T-helper 22 cell (primary cell): ENCODE data around the gene NGF.

Source experiments
- DNase-seq: peaks from one replicate; pipeline ENCODE4 v3.0.0-alpha.2; 2020; ENCODE audit warnings: low read depth

Gene NGF

GRCh38 chr1:115308969-115309368 is 29.1 kb downstream of the NGF start:
- no peak for DNase-seq

DNA sequence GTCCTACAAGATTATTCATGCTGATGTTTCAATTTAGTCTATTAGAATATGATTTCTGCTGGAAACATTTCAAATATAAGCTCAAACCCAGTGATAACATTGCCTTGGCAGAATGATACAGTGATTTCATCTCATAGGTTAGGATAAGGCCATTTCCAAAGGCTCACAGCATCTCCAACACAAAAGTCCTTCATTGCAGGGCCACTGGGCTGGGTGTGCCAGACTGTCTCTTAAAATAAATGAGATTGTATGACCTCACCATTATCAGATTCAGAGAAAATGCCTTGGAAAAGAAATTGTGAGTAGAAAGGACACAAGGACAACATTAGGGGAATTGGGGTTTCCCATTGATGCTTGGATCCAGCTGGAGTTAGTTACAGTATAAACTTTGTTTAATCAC is 30.4 kb downstream of the NGF start:
- DNase-seq, result no peak

- no peak for DNase-seq
These were observed 31.9 kb downstream of the NGF start for GRCh38 chr1:115306146-115306545.

DNA sequence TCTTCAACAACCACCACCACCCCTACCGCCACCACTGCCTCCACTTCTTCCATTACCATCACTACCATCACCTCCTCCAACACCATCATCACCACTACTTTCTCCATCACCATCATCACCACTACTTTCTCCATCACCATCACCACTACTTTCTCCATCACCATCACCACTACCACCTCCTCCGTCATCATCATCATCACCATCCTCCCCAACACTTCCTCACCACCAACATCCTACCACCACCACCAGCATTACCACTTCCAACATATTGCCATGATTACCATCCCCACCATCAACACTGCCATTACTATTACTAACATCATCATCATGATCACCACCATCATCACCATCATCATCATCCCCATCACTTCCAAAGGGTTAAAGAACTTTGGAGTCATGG is 34.7 kb downstream of the NGF start:
- no peak for DNase-seq

GRCh38 chr1:115302390-115302961 is 35.6 kb downstream of the NGF start:
- no peak for DNase-seq

DNA sequence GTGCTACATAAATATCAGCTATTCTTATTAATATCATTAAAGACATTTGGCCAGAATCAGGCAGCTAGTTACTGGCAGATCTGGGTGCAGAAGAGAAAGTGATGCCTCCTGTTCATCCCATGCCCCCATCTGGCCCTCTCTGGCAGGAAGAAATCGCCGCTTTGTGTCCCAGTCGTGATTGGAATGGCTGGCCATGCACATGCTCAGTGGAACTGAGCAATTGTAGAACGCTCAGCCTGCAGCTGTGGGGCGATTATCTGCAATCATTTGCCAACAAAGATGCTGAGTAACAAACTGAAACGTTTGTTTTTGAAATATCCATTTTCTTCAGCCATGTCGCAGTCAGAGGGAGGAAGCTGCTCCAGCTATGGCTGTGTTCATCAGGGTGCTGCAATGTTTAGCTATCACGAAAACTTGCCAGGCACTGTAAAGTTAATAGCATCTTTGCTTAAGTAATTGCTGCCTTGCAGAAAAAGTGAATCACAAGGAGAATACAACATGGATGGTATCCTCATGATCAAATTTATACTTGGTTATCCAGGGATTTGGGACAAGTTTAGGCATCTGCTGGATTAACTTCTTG is 36.5 kb downstream of the NGF start:
- DNase-seq, result no peak

GRCh38 chr1:115300087-115300876 is 37.8 kb downstream of the NGF start:
- no peak for DNase-seq

DNA sequence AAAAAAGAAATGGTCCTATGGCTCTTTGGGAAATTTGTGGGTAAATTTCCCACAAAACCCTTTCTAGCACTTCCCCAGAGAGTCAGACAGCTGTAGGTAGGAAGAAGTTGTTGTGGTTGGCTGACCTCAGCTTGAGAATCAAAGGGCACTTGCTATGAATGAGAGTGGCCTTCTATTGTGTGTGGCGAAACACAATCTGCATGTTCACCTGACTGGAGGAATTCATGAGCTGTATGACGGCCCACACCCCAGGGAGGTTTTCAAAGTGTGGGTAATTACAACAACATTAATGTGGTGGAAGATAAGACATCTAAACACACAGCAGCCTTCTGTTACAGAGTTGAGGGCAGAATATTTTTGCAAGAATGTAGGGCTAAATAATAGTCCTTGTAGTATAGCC is 38.8 kb downstream of the NGF start:
- DNase-seq, result no peak

GRCh38 chr1:115296981-115297380 is 41.1 kb downstream of the NGF start:
- no peak for DNase-seq

DNA sequence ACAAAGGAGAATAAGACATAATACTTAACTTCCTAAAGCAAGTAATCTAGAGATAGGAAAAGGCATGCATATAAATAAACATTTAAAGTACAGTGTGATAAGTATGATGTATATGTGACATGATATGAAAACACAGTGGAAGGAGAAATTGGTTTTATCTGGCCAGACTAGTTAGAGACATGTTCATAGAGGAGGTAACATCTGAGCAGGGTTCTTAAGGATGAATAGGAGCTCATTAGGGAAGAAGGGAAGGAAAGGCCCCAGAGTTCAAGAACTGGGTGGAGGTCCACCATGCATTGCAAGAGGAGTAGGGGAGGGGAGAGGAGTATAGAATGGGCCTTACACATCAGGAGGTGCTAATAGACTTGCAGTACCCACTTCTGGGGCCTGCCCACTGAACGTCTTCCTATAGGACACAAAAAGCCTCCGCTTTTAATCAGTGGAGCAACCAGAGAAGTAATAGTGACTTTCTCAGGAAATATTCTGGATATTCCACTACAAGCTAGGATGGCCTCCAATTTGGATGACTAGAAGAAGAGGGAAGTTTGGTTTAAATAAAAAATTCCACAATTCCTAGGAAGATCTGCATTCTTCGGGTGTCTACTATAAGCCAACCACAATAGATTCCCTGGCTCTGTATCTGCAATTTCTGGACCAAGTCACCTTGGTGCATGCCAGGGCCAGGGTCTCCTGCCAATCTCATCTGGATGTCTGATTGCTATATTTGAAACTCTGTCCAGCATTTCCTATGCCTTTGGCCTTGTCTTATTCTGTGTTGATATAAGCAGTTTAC is 41.9 kb downstream of the NGF start:
- no peak for DNase-seq

GRCh38 chr1:115293899-115294298 is 44.1 kb downstream of the NGF start:
- no peak for DNase-seq

- no peak for DNase-seq
These were observed 45.0 kb downstream of the NGF start for GRCh38 chr1:115293006-115293405.

DNA sequence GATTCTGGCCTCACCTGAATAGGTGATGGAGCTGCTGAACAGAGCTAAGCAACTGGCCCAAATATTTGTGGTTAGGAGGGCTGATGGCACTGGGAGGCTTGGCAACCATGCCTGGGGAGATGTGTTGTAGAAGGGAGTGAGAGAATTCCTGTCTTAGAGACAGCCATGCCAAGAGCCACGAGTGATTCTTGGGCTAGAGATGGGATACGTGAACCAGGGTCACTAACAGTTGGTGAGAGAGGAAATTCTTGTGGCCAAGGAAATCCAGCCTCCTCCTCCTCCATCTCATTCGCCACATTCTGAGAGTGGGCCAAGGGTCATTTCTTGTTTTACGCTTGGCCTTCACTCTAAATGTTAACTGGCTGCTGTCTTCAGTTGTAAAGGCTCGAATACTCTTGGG is 46.3 kb downstream of the NGF start:
- DNase-seq, result no peak

DNA sequence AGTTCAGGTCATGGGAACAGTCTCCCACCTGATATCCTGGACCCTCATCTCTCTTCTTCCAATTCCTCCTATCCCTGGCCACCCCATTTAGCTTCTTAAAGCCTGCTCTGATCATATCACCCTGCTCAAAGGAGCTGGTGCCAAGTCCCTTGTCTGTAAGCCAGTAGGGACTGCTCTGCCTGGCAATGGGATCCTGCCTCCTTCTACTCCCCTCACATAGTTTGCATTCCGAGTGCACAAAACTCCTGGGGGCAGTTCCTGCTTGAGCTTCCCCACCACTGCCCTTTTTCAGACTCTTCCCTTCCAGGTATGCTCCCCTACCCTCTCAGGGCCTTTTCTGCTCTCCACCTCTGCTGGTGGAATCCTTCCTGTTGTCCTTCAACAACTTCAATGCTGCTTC is 48.1 kb downstream of the NGF start:
- no peak for DNase-seq

GRCh38 chr1:115288591-115289198 is 49.4 kb downstream of the NGF start:
- DNase-seq, result no peak

GRCh38 chr1:115286431-115287205 is 51.4 kb downstream of the NGF start:
- no peak for DNase-seq

- DNase-seq, result no peak
These were observed 53.8 kb downstream of the NGF start for GRCh38 chr1:115284209-115284608.

- no peak for DNase-seq
These were observed 54.3 kb downstream of the NGF start for GRCh38 chr1:115283681-115284146.

- DNase-seq, result no peak
These were observed 54.8 kb downstream of the NGF start for GRCh38 chr1:115283249-115283648.

- no peak for DNase-seq
These were observed 55.2 kb downstream of the NGF start for GRCh38 chr1:115282807-115283208.

GRCh38 chr1:115281143-115281542 is 56.9 kb downstream of the NGF start:
- no peak for DNase-seq
